T47D (cell line): Measurements from ENCODE around the gene CYP2U1.
"Not testable (repeated sequence)": the region's sequence is repeated elsewhere in the genome, so short reads cannot be mapped to it uniquely, and the experiment has no call there.

ENCODE experiments used
- DNase-seq, 2 experiments: peaks; one replicate each; pipeline versions ENCODE4 v3.0.0 to v3.0.0-alpha.2; 2011 to 2012; ENCODE audit warnings: low read depth in 1 of 2, low spot score in 1 of 2
- JUND ChIP-seq: IDR thresholded peaks from 2 replicates; pipeline ENCODE4 v1.6.1; 2012; ENCODE audit warnings: low read depth
- in situ Hi-C: cut with HindIII; loops from 2 replicates; pipeline ENCODE4 v1.10.0; 2016; ENCODE audit warnings: low sequenced_read_pairs, low pct_unique_long_range_greater_than_20kb

The CYP2U1 gene

GRCh38 chr4:107901213-107901934 is 30.0 kb upstream of the CYP2U1 start:
- TF ChIP-seq JUND, result no peak
- in situ Hi-C loops, result no loop called here
- no peak for DNase-seq

GRCh38 chr4:107902715-107903114 is 28.6 kb upstream of the CYP2U1 start:
- in situ Hi-C loops, result no loop called here
- no peak for TF ChIP-seq JUND
- no peak for DNase-seq

GRCh38 chr4:107905082-107905481 is 26.3 kb upstream of the CYP2U1 start:
- DNase-seq, in situ Hi-C loops: not testable (repeated sequence)

- no peak for TF ChIP-seq JUND
- DNase-seq, result no peak
- in situ Hi-C loops, result no loop called here
Observed at GRCh38 chr4:107906458-107907100, 24.8 kb upstream of the CYP2U1 start.

- DNase-seq, result no peak
- no peak for TF ChIP-seq JUND
- in situ Hi-C loops, result no loop called here
Observed at GRCh38 chr4:107908377-107908776, 23.0 kb upstream of the CYP2U1 start.

GRCh38 chr4:107913283-107913899 is 18.0 kb upstream of the CYP2U1 start:
- in situ Hi-C loops, result no loop called here
- peak in 1 of 2 experiments; percentile 76 for DNase-seq
- no peak for TF ChIP-seq JUND

GRCh38 chr4:107915220-107915619 is 16.1 kb upstream of the CYP2U1 start:
- no peak for DNase-seq
- in situ Hi-C loops, result no loop called here
- no peak for TF ChIP-seq JUND

GRCh38 chr4:107916623-107917022 is 14.7 kb upstream of the CYP2U1 start:
- no peak for TF ChIP-seq JUND
- DNase-seq, result no peak
- in situ Hi-C loops, result no loop called here

GRCh38 chr4:107917500-107917899 is 13.8 kb upstream of the CYP2U1 start:
- TF ChIP-seq JUND, result no peak
- DNase-seq, result no peak
- in situ Hi-C loops, result no loop called here

- in situ Hi-C loops, result no loop called here
- DNase-seq, result no peak
- no peak for TF ChIP-seq JUND
Observed at GRCh38 chr4:107922486-107923473, 8.6 kb upstream of the CYP2U1 start.

GRCh38 chr4:107925713-107926112 is 5.6 kb upstream of the CYP2U1 start:
- DNase-seq, in situ Hi-C loops: not testable (repeated sequence)

GRCh38 chr4:107926875-107927274 is 4.5 kb upstream of the CYP2U1 start:
- DNase-seq, in situ Hi-C loops: not testable (repeated sequence)
